ENCODE measurements around the gene ZMYND11.

GRCh38 chr10:287814-288213 is 152.6 kb downstream of the ZMYND11 start:
- TF ChIP-seq, protein P1, sequence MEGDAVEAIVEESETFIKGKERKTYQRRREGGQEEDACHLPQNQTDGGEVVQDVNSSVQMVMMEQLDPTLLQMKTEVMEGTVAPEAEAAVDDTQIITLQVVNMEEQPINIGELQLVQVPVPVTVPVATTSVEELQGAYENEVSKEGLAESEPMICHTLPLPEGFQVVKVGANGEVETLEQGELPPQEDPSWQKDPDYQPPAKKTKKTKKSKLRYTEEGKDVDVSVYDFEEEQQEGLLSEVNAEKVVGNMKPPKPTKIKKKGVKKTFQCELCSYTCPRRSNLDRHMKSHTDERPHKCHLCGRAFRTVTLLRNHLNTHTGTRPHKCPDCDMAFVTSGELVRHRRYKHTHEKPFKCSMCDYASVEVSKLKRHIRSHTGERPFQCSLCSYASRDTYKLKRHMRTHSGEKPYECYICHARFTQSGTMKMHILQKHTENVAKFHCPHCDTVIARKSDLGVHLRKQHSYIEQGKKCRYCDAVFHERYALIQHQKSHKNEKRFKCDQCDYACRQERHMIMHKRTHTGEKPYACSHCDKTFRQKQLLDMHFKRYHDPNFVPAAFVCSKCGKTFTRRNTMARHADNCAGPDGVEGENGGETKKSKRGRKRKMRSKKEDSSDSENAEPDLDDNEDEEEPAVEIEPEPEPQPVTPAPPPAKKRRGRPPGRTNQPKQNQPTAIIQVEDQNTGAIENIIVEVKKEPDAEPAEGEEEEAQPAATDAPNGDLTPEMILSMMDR (IDR thresholded peaks at IDR 0.05) = no peak
- TF ChIP-seq EZH2 (IDR thresholded peaks at IDR 0.05; ENCODE audit: borderline replicate concordance, insufficient read depth, low read depth, low read length, poor library complexity, severe bottlenecking) = no peak
